A172 (cell line): Measurements from ENCODE around the gene SERTAD1. TPM values are rescaled to one million over a fixed set of nuclear protein-coding genes. Genes with fewer than 3 reads are reported as not detected.

ENCODE experiments used
- DNase-seq: peaks from one replicate; pipeline ENCODE4 v3.0.0-alpha.2; 2015; ENCODE audit warnings: low spot score
- total RNA-seq: library from RNA; depleted of rRNA; stranded (reverse); fragments of >200 nt; shearing (Covaris generic); gene quantifications from 2 replicates; pipeline ENCODE4 v1.2.3, GENCODE V29; 2014; rRNA removed

SERTAD1 gene
- total RNA-seq, result 10.2 and 10.3 TPM in 2 replicates

GRCh38 chr19:40425450-40426287 is at the start of gene SERTAD1:
Gene SERTAD1, minus strand, starts transcription at chr19:40425992. Its CDS starts 2,446 bp downstream, at chr19:40423546.
- peak; percentile 99 for DNase-seq

GRCh38 chr19:40474737-40475136 is 48.9 kb upstream of the SERTAD1 start:
- DNase-seq, result no peak

- DNase-seq, result no peak
Measured at GRCh38 chr19:40472516-40472915, 46.7 kb upstream of the SERTAD1 start.

- no peak for DNase-seq
Measured at GRCh38 chr19:40471111-40471510, 45.3 kb upstream of the SERTAD1 start.

GRCh38 chr19:40469011-40469410 is 43.2 kb upstream of the SERTAD1 start:
- no peak for DNase-seq

- no peak for DNase-seq
Measured at GRCh38 chr19:40466985-40467734, 41.4 kb upstream of the SERTAD1 start, which contains the start of gene SPTBN4. Gene SPTBN4, plus strand, starts transcription at chr19:40467001. Its CDS starts 5,621 bp downstream, at chr19:40472622.

- no peak for DNase-seq
Measured at GRCh38 chr19:40466219-40466984, 40.6 kb upstream of the SERTAD1 start.

- peak; percentile 99 for DNase-seq
Measured at GRCh38 chr19:40465557-40466218, 39.9 kb upstream of the SERTAD1 start, which contains the start of gene BLVRB. Gene BLVRB, minus strand, starts transcription at chr19:40465745. Its CDS starts 57 bp downstream, at chr19:40465688.

GRCh38 chr19:40465025-40465556 is 39.3 kb upstream of the SERTAD1 start:
- DNase-seq, result peak; percentile 55

- peak; percentile 95 for DNase-seq
Measured at GRCh38 chr19:40464059-40465024, 38.5 kb upstream of the SERTAD1 start.

GRCh38 chr19:40463587-40464037 is 37.8 kb upstream of the SERTAD1 start:
- peak; percentile 48 for DNase-seq

GRCh38 chr19:40461669-40462221 is 36.0 kb upstream of the SERTAD1 start:
- DNase-seq, result no peak

GRCh38 chr19:40460185-40460584 is 34.4 kb upstream of the SERTAD1 start:
- no peak for DNase-seq

- no peak for DNase-seq
Measured at GRCh38 chr19:40458597-40458974, 32.8 kb upstream of the SERTAD1 start.

- no peak for DNase-seq
Measured at GRCh38 chr19:40457953-40458596, 32.3 kb upstream of the SERTAD1 start.

GRCh38 chr19:40457048-40457447 is 31.3 kb upstream of the SERTAD1 start:
- no peak for DNase-seq

- peak; percentile 27 for DNase-seq
Measured at GRCh38 chr19:40453943-40454342, 28.2 kb upstream of the SERTAD1 start.

- DNase-seq, result no peak
Measured at GRCh38 chr19:40453151-40453735, 27.5 kb upstream of the SERTAD1 start.
